GM18867 (cell line): ENCODE measurements around the gene RAB33A.
A peak's percentile ranks its signal among the peaks of the same experiment; 100 is the strongest.

Experiments
- ATAC-seq: cut with Tn5 transposase; IDR thresholded peaks from one replicate; pipeline ENCODE4 v1.9.1; 2021; ENCODE audit warnings: mild to moderate bottlenecking, moderate library complexity; ENCODE audit not compliant: unreplicated experiment

RAB33A gene

GRCh38 chrX:130171446-130172126 is at the start of gene RAB33A:
Gene RAB33A (plus strand): TSS chrX:130171962. CDS start chrX:130172063, 101 bp downstream.
- no peak for ATAC-seq

DNA sequence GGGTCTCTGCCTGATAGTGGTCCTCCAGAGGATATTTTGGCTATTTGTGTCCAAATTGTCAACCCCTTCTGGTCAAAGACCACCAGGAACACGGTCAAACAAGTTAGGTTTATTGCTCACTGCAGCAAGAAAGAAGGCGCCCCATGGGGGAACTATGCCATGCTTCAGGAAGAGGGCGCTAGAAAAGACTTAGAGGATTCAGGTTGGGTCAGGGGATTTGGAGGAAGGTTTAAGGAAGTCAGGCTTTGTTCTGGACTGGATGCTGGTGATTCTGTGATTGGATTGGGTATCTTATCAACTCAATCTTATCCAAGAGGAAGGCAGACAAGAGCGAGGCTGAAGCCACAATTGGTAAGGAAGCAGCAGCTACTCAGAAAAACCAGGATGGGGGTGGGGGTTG is 47.2 kb upstream of the RAB33A start:
- ATAC-seq, result no peak

DNA sequence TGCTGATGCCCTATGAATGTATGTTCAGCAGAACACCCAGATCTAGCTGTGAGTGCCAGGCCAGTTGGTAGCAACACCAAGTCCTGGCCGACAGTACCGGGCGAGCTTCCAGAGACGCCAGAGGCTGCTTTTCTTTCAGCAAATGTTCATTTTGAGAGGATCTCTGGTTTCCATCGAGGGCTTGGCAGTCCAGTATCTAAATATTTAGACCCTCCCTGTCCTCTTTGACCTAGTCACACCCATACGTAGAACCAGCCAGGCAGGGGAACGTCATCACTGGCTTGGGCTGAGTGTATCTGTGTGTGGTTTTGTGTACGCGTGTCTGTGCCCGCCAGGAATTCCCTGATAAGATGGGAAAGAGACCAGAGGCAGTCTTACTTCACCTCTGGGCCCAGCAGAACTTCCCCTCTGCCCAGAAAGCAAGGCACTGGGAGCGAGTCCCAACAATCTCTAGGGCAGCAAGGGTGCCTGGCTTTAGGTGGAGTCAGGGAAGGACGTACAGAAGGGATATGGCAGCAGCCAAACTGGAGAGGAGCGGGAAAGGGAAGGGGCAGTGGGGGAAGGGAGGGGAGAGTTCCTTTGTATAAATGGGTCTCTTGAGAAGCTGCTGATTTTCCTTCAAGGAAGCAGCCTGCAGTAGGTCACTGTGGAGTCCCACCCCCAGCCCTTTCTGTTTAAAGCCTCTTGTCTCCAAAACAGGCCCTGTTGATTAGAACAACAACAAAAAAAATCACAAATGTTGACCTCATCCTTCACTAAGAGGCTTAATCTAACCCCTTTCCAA is 46.5 kb upstream of the RAB33A start:
- ATAC-seq, result no peak

- no peak for ATAC-seq
These were observed 40.8 kb upstream of the RAB33A start for GRCh38 chrX:130130990-130131389.

DNA sequence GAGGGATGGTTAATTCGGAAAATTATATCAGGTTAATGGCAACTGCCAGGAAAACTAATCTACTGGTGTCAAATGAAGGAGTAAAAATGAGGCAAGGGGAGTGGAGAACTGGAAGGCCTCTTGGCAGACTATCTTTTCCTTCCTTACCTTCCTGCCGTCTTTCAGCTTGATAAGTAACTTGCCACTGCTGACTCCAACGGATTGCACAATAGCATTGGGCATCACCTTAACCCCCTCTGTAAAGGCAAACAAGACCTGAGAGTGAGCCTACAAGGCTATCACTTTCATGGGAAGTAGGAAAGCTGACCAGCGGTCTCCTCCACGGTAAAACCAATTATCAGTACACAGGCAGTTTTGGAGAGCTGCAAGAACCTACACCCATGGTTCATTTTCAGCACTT is 35.3 kb upstream of the RAB33A start:
- ATAC-seq, result no peak

- ATAC-seq, result no peak
These were observed 34.8 kb upstream of the RAB33A start for GRCh38 chrX:130136961-130137360.

GRCh38 chrX:130139474-130140201 is 32.1 kb upstream of the RAB33A start:
- no peak for ATAC-seq

DNA sequence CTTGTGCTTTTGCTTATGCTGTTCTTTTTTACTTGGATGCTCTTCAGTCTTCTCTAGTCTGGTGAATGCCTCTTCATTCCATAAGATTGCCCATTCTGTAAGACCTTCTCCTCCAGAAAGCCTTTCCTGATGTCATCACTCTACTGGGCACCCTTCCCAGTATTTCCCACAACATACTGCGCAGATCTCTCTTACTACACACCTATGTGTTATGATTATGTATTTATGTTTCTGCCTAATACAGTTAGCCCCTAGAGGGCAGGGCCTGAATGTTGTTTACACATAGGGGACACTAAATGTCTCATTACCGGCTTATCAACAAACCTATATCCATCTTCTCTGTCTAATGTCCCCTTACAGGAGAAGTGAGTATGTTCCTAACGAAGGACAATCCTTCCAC is 27.3 kb upstream of the RAB33A start:
- no peak for ATAC-seq

DNA sequence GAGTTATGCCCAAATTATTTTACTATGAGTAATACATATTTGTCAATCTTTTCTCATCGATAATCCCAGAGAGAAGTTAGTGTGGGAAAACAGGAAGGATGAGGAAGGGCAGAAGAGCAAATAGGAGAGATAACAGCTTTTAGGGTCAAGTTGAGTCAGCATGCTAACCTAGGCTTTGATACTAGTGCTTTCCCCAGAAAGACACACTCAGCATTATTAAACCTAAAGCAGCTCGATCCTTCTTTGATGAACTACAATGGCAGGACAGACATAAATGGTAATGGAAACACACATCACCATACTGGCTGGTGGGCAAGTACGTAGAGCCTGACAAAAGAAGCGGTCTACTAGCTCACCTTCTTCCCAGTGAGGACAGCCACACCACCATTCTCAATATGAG is 26.6 kb upstream of the RAB33A start:
- no peak for ATAC-seq

DNA sequence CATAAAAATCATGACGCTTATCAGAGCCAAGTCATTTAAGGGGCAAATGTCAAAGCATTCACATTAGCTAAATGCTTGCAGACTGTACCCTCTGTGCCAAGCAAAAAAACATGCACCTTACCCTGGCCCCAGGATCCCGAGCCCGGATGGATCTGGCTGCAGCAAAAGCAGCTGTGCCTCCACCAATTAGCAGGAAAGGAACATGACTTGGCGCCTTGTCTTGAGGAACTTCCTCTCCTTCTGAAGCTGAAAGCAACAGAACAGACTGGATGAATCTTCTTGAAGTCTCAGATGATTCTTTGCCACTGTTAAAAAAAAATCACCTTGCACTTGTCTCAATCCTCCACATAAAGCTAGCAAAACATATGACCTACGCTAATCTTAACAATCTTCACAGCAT is 24.1 kb upstream of the RAB33A start:
- no peak for ATAC-seq

- no peak for ATAC-seq
These were observed 16.2 kb upstream of the RAB33A start for GRCh38 chrX:130155564-130155963.

- no peak for ATAC-seq
These were observed 13.5 kb upstream of the RAB33A start for GRCh38 chrX:130158311-130158710.

- no peak for ATAC-seq
These were observed 12.0 kb upstream of the RAB33A start for GRCh38 chrX:130159776-130160175.

GRCh38 chrX:130162094-130162735 is 9.5 kb upstream of the RAB33A start:
- no peak for ATAC-seq

- ATAC-seq, result no peak
These were observed 8.4 kb upstream of the RAB33A start for GRCh38 chrX:130163398-130163797.

- ATAC-seq, result no peak
These were observed 6.5 kb upstream of the RAB33A start for GRCh38 chrX:130165181-130165702.

DNA sequence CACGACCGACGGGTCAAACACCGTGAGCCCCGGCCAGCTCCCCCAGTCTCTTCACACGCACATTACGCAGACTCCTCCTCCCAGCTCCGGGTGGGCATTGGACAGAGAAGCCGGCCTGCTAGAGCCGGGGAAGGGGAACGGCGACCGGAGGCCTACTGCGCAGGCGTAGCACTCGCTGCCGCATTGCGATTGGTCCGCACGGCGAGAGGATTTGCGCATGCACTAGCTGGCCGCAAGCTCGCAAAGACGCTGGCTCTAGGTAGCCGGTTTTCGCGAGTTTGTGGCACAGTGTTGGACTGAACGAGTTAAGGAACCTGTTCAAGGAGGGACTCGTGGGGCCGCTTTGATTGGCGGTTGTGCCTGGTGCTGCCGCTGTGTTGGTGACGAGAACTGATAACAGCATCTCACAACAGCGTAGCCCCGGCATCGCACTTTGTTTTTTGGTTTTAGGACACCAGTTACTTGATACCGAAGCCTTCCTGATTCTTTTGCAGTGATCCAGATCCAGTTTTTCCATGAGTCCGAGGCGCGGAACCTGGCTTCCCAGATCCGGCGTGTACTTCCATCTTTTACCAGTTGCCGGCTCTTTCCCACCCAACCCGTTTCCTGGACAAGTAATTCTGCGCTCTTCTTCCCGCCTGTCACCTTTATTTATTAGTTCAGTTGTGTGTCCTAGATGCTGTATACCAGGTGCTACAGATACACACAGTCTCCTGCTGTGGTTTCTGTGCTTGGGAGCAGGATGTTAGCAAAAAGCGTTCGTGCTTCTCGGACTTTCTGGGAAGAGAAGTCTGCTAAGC is 5.9 kb upstream of the RAB33A start, which contains the start of gene AIFM1:
TSS of gene AIFM1 (minus strand) at position 139 of the 800 bp plus-strand sequence. CDS start 185 bp downstream, outside the sequence.
- ATAC-seq, result peak; percentile 89

- ATAC-seq, result no peak
These were observed 5.3 kb upstream of the RAB33A start for GRCh38 chrX:130166503-130166777.

DNA sequence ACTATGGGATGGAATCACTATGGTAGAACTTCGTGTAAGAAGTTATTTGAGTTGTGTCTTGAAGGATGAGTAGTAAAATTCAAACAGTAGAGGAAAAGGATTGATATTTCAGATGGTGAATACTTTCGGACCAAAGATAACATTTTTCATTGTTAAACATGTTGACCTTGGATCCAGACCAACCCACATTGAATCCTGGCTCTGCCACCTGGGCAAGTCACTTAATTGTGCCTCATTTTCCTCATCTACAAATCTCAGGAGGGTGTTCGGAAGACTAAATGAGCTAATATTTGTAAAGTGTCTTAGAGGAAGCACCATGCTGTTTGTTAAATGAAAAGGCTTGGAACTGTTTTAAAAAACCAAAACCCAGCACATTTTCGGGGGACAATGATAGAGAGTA is 4.7 kb upstream of the RAB33A start:
- ATAC-seq, result no peak

GRCh38 chrX:130170752-130171445 is 863 bp upstream of the RAB33A start:
- ATAC-seq, result peak; percentile 57
